LNCAP (cell line): ENCODE data around the gene SLC23A2.

Source experiments
- CTCF ChIP-seq: fragments of 450-650 bp; IDR thresholded peaks from 2 replicates; pipeline ENCODE4 v1.5.1; 2017; ENCODE audit warnings: mild to moderate bottlenecking

The SLC23A2 gene

DNA sequence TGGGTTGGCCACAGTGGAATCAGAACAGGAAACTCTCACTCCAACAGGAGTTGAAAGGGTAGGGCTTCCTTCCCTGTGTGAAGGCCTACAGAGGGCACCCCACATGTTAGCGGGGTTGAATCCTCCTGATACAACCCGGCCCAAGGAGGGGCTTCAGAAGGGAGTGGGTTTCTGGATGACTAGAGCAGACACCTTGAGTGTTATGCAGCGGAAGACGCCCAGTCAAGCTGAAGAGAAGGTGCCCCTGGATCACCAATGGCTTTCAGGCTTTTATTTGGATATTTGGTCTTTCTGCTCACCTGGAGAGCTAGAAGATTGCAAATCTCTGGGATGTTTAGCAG lies 146.8 kb downstream of the SLC23A2 start:
- TF ChIP-seq CTCF = no peak

GRCh38 chr20:4853757-4854560 lies 147.4 kb downstream of the SLC23A2 start:
- TF ChIP-seq CTCF = no peak

DNA sequence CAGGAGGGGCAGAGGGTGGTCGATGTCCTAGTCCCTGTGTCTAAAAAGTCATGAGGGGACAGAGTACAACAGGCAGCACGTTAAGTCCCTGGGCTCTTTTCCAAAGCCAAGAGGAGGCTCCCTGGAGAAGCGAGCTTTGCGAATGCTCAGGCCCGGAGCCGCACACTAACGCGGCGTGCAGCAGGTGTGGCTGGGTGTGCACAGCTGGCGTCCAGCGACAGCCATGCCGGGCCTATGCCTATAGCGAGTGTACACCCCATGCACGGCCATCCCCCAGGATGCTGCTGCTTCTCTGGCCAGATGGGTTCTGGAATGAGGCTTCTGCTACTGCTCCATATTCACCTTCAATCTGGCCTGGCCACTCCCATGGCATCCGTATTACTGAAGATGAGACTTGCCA lies 148.3 kb downstream of the SLC23A2 start:
- no peak for TF ChIP-seq CTCF

GRCh38 chr20:4850960-4851359 lies 150.3 kb downstream of the SLC23A2 start:
- no peak for TF ChIP-seq CTCF

DNA sequence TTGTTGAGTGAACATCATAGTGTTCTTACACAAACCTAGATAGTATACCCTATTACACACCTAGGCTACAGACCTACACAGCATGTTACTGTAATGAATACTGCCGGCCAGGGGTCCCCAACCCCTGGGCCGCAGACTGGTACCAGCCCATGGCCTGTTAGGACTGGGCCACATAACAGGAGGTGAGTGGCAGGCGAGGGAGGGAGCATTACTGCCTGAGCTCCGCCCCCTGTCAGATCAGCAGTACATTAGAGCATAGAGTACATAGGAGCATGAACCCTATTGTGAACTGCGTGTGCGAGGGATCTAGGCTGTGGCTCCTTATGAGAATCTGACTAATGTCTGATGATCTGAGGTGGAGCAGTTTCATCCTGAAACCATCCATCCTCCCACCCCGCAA lies 153.3 kb downstream of the SLC23A2 start:
- TF ChIP-seq CTCF = no peak

- no peak for TF ChIP-seq CTCF
These were observed 154.5 kb downstream of the SLC23A2 start for GRCh38 chr20:4846821-4847220.

DNA sequence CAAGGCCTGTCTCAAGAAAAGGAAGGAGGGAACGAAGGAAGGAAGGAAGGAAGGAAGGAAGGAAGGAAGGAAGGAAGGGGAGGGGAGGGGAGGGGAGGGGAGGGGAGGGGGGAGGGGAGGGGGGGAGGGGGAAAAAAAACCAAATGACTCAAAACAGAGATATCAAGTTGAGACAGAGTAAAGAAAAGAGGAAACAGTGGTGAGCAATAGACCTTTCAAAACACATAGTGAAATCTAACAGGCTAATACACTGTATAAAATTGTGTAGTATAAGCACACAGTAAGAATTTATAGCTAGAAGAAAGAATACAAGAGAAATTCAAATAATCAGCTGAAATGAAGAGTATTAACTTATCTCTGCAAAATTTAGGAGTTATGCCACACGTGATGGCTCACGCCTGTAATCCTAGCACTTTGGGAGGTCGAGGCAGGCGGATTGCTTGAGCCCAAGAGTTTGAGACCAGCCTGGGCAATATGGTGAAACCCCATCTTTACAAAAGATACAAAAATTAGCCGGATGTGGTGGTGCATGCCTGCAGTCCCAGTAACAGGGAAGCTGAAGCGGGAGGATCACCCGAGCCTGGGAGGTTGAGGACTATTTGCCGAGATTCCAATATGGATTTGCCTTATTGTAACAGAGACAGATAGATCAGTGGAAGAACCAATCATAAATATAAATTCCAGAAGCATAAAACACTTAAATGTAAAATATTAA lies 156.4 kb downstream of the SLC23A2 start:
- TF ChIP-seq CTCF = no peak
